GM13977 (cell line): ENCODE data around the gene PDE4B.

ENCODE experiments used
- DNase-seq: peaks from one replicate; pipeline ENCODE4 v3.0.0; 2012; ENCODE audit warnings: low spot score
- CTCF ChIP-seq: IDR thresholded peaks from 2 replicates; pipeline ENCODE4 v1.5.1; 2012; ENCODE audit warnings: mild to moderate bottlenecking, control low read depth; ENCODE audit not compliant: insufficient read depth; ENCODE audit errors: extremely low read depth, missing control alignments
- in situ Hi-C: fragments of 300-500 bp; cut with MboI; formaldehyde crosslinking; loops from one replicate; pipeline ENCODE4 v1.12.0; 2022; ENCODE audit warnings: low sequenced_read_pairs, low pct_unique_long_range_greater_than_20kb, mixed read lengths, inconsistent platforms; ENCODE audit not compliant: unreplicated experiment

PDE4B gene

GRCh38 chr1:66210635-66211244, 418.0 kb downstream of the PDE4B start:
- in situ Hi-C loops: no loop called here

GRCh38 chr1:66211521-66211920, 418.8 kb downstream of the PDE4B start:
- TF ChIP-seq CTCF: no peak
- no peak for DNase-seq
- in situ Hi-C loops: no loop called here

More at GRCh38 chr1:66210635-66211244, 418.0 kb downstream of the PDE4B start:
- no peak for DNase-seq
- no peak for TF ChIP-seq CTCF

GRCh38 chr1:66213491-66213890, 420.8 kb downstream of the PDE4B start:
- DNase-seq: no peak
- no peak for TF ChIP-seq CTCF
- in situ Hi-C loops: no loop called here

GRCh38 chr1:66214901-66215300, 422.2 kb downstream of the PDE4B start:
- TF ChIP-seq CTCF: no peak
- DNase-seq: peak; percentile 43
- in situ Hi-C loops: no loop called here

- in situ Hi-C loops: no loop called here
- no peak for DNase-seq
- TF ChIP-seq CTCF: no peak
Measured at GRCh38 chr1:66217021-66217420, 424.3 kb downstream of the PDE4B start.

- no peak for TF ChIP-seq CTCF
- DNase-seq: no peak
- in situ Hi-C loops: no loop called here
Measured at GRCh38 chr1:66217561-66217960, 424.9 kb downstream of the PDE4B start.
